Gastrocnemius medialis (tissue), 4 donors: ENCODE data around the gene PIP4K2C. TPM values are rescaled to one million over a fixed set of nuclear protein-coding genes. Genes with fewer than 3 reads are reported as not detected.
A peak's percentile ranks its signal among the peaks of the same experiment; 100 is the strongest.

Experiments used
- ATAC-seq, 2 donors: fragments of 150-250 bp; one replicate each; pipeline ENCODE4 v1.9.1; 2016
- DNase-seq, 2 donors: peaks; one replicate each; pipeline ENCODE4 v3.0.0-alpha.2; 2019
- H3K27ac ChIP-seq, 4 donors: fragments of 200-600 bp; sonication (generic); 1 replicate in 1 of 4; 2 replicates in 3 of 4; pipeline ENCODE4 v1.5.1; 2016 to 2018; ENCODE audit warnings: mild to moderate bottlenecking in 2 of 4, moderate library complexity in 1 of 4
- H3K27me3 ChIP-seq, 3 donors: fragments of 200-600 bp; sonication (generic) in 2 of 3; 1 replicate in 1 of 3; 2 replicates in 2 of 3; pipeline versions ENCODE4 v1.5.1 to v1.6.0; 2016 to 2019; ENCODE audit warnings: mild to moderate bottlenecking in 1 of 3, moderate library complexity in 1 of 3
- H3K36me3 ChIP-seq, 2 donors: fragments of 200-600 bp; sonication (generic) in 1 of 2; one replicate each; pipeline ENCODE4 v1.5.1; 2017 to 2018
- H3K4me1 ChIP-seq, 2 donors: fragments of 200-600 bp; sonication (generic) in 1 of 2; one replicate each; pipeline ENCODE4 v1.5.1; 2016 to 2017; ENCODE audit warnings: mild to moderate bottlenecking in 2 of 2
- H3K4me3 ChIP-seq, 4 donors: fragments of 200-600 bp; sonication (generic) in 3 of 4; 1 replicate in 1 of 4; 2 replicates in 3 of 4; pipeline ENCODE4 v1.5.1; 2016 to 2019; ENCODE audit warnings: mild to moderate bottlenecking in 2 of 4
- H3K9me3 ChIP-seq, 3 donors: fragments of 200-600 bp; sonication (generic) in 2 of 3; 1 replicate in 1 of 3; 2 replicates in 2 of 3; pipeline ENCODE4 v1.5.1; 2016 to 2019
- POLR2A ChIP-seq, 2 donors: fragments of 450-650 bp; IDR thresholded peaks; one replicate each; pipeline ENCODE4 v1.6.1; 2017; ENCODE audit warnings: antibody characterized with exemption in 2 of 2, mild to moderate bottlenecking in 2 of 2, moderate library complexity in 2 of 2
- in situ Hi-C, 4 donors: fragments of 200-750 bp; cut with MboI; loops; one replicate each; pipeline versions ENCODE4 v1.15.0 to v1.8.0; 2017; ENCODE audit warnings: low sequenced_read_pairs in 4 of 4
- intact Hi-C: fragments of 100-400 bp; cut with DNase I; formaldehyde crosslinking; loops from one replicate; pipeline ENCODE4 v1.15.1; 2023; ENCODE audit warnings: low total_unique reads
- total RNA-seq, 4 donors: library from RNA; depleted of rRNA; stranded (reverse); fragments of >200 nt; gene quantifications; one replicate each; pipeline versions ENCODE4 v1.1.0 to v1.2.3, GENCODE V29; 2016
- TF ChIP-seq, protein P1 (sequence below), 5 experiments: fragments of 450-650 bp in 3 of 5; fragments of 200-600 bp in 2 of 5; sonication (generic) in 2 of 5; IDR thresholded peaks in 4 of 5; conservative IDR thresholded peaks in 1 of 5; 1 replicate in 4 of 5; 2 replicates in 1 of 5; pipeline ENCODE4 v1.5.1; 2016 to 2019; ENCODE audit warnings: antibody characterized with exemption in 5 of 5, mild to moderate bottlenecking in 3 of 5, moderate library complexity in 3 of 5

Gene PIP4K2C
- total RNA-seq, 4 donors from 2014 or later: 11.2 to 22.0 (median 14.6) TPM

DNA sequence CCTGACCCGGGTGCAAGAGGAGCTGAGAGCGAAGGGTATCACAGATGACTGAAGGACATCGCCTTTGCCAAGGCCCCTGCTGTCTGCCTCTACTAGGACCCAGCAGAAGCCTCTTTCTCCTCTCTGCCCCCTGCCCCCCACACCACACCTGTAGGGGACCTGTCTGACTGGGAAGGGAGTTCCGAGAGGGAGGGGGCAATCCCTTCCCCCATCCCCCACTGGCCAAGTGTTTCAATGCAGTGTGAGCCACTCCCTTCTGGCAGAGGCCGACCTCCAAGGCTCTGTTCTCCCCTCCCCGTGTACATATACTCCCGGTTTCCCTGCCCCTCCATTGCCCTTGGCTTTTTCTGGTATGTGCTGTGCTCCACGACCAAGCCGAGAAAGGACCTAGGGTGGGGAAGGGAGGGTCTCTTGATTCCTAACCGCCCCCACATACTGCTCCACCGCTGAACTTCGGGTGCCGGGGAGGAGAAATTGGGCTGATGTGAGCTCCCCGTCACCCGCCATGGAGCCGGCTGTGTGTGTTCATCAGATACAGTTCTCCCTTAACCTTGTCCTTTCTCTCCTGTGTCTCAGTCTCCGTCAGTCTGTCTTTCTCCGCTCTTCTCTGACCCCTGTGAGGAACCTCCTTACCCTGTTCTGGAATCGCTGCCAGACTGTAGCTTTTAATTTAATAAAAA, 18.2 kb downstream of the PIP4K2C start:
- Histone ChIP-seq H3K4me1 (peaks cover 0 to 18% of the 10 kb centered on the region in 2 donors), H3K27ac (peak overlapping the region; percentile 58 to 76 (median 72)), H3K36me3 (no peaks in the 10 kb centered on the region), H3K27me3 (peaks cover 31 to 68% (median 65%) of the 10 kb centered on the region in 3 donors), H3K9me3 (no peaks in the 10 kb centered on the region), H3K4me3 (peak overlapping the region in 1 of 4 donors; percentile 59)
- in situ Hi-C loops (no loop called here), intact Hi-C loops (no loop called here)
- peak in 1 of 2 donors; percentile 7 for DNase-seq
- ATAC-seq: no peak
- no peak for TF ChIP-seq POLR2A (IDR thresholded peaks at IDR 0.05)
- TF ChIP-seq, protein P1, sequence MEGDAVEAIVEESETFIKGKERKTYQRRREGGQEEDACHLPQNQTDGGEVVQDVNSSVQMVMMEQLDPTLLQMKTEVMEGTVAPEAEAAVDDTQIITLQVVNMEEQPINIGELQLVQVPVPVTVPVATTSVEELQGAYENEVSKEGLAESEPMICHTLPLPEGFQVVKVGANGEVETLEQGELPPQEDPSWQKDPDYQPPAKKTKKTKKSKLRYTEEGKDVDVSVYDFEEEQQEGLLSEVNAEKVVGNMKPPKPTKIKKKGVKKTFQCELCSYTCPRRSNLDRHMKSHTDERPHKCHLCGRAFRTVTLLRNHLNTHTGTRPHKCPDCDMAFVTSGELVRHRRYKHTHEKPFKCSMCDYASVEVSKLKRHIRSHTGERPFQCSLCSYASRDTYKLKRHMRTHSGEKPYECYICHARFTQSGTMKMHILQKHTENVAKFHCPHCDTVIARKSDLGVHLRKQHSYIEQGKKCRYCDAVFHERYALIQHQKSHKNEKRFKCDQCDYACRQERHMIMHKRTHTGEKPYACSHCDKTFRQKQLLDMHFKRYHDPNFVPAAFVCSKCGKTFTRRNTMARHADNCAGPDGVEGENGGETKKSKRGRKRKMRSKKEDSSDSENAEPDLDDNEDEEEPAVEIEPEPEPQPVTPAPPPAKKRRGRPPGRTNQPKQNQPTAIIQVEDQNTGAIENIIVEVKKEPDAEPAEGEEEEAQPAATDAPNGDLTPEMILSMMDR (IDR thresholded peaks at IDR 0.05 in 4 of 5, conservative IDR thresholded peaks at IDR 0.05 in 1 of 5): no peak

DNA sequence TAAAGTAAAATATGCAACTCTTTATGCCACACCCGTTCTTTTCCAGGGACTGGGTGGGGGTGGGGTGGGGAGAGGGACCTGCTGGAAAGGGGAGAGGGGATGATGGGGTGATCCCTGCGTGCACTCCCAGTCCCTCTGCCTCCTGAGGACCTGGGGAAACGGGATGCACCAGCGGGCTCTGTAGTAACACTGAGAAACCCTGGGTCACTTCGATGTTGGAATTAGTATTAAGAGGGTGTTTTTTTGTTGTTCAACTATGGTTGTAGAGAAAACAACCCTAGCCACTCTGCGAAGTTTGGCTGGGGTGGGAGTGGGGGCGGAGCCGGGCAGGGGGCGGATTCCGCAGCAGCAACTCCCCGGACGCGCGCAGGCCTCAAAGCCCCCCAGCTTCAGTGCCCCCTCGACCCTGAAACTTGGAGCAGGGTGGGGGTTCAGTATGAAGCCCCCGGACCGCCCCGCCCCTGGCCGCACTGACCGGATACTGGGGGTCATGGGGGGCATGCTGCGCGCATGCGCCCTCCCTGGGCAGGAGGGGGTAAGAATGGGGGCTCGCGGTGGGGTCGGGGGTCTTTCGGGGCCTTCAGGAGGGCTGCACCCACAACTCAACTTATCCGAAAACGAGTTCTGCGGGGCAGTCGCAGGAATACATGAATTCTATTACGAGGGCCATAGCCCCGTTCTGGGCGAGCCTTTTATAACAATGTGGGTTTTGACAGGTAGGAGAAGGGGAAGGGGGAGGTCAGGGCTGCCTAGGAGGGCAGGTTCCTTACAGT, 19.0 kb downstream of the PIP4K2C start:
- Histone ChIP-seq H3K4me3 (peak overlapping the region; percentile 54 to 65 (median 60)), H3K4me1 (peaks cover 0 to 18% of the 10 kb centered on the region in 2 donors), H3K27me3 (peaks cover 29 to 66% (median 58%) of the 10 kb centered on the region in 3 donors), H3K27ac (peak overlapping the region; percentile 58 to 76 (median 72)), H3K36me3 (no peaks in the 10 kb centered on the region), H3K9me3 (no peaks in the 10 kb centered on the region)
- intact Hi-C loops (no loop called here), in situ Hi-C loops (no loop called here)
- ATAC-seq (no peak), DNase-seq (no peak)
- no peak for TF ChIP-seq POLR2A (IDR thresholded peaks at IDR 0.05)
- TF ChIP-seq, protein P1 (IDR thresholded peaks at IDR 0.05 in 4 of 5, conservative IDR thresholded peaks at IDR 0.05 in 1 of 5): no peak

DNA sequence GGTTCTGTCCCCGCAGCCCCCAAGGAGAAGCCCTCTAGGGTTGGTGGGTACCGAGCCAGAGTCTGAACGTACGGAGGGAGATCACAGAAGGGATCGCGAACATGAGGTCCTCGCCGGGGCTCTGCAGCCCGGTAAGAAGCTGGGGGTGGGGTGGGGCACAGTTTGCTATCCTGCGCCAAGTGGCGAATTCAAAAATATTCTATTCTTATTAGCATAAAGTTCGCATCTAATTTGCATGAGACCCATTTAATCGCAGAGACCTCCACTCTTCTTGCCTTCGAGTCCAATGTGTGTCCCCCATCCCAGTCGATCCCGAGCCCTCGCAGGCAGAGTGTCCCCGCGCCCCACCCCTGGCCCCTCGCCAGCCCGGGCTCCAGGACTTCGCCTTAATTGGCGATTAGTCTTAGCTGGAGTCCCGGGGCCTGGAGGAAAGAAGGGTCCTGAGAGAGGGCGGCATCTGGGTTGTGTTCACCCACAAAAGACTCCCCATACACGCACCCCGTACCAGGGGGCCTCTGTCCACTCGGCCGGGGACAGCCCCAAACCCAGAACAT, 19.6 kb downstream of the PIP4K2C start:
- ATAC-seq (peak in 1 of 2 donors; percentile 39), DNase-seq (no peak)
- peak overlapping the region; percentile 58 to 76 (median 72) for H3K27ac ChIP-seq
- in situ Hi-C loops: no loop called here
- peaks cover 0 to 18% of the 10 kb centered on the region in 2 donors for H3K4me1 ChIP-seq
- intact Hi-C loops: no loop called here
- peaks cover 23 to 60% (median 52%) of the 10 kb centered on the region in 3 donors for H3K27me3 ChIP-seq
- no peaks in the 10 kb centered on the region for H3K36me3 ChIP-seq
- no peaks in the 10 kb centered on the region for H3K9me3 ChIP-seq
- TF ChIP-seq POLR2A (IDR thresholded peaks at IDR 0.05): no peak
- TF ChIP-seq, protein P1 (IDR thresholded peaks at IDR 0.05 in 4 of 5, conservative IDR thresholded peaks at IDR 0.05 in 1 of 5): no peak
- peak overlapping the region; percentile 54 to 65 (median 60) for H3K4me3 ChIP-seq

DNA sequence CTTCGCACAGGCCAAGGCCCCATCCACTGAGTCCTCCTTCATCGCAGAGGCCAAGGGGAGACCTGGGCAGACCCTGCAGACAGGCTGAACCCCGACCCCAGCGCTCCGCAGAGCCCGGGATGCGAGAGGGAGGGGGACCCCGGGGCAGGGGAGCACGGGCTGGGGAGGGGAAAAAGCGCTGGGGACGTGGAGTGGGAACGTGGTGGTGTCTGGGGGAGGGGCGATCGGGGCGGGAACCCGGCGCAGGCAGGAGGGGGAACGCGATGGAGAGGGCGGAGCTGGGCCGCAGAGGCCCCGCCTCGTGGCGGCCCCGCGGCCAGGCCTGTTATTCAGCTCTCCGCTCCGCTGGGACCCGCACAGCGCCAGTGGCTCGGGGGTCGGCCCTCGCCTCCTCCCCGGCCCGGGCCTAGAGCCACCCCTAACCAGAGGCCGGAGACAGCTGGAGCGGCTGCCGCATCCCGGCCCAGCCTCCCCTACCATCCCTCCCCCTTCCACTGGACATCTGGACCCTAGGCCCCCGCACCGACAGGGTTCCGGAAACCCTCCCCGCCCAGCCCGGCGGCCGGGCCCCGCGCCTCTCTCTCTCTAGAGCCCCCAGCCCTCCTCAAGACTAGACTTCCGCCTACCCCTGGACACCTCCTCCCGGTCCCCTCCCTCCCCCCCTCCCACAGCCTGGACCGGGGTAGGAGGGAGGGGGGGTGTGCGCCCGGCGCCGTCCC, 20.3 kb downstream of the PIP4K2C start, which contains the start of gene ARHGEF25:
Gene ARHGEF25, plus strand, starts transcription at position 328 of the 719 bp plus-strand sequence. CDS start 460 bp downstream, outside the sequence.
- DNase-seq (no peak), ATAC-seq (peak; percentile 55 to 65)
- TF ChIP-seq, protein P1 (IDR thresholded peaks at IDR 0.05 in 4 of 5, conservative IDR thresholded peaks at IDR 0.05 in 1 of 5): no peak
- TF ChIP-seq POLR2A (IDR thresholded peaks at IDR 0.05): peak; percentile 32 to 36
- H3K9me3 ChIP-seq: no peaks in the 10 kb centered on the region
- peak within 1 kb of the TSS; percentile 58 to 76 (median 72) for H3K27ac ChIP-seq
- no peaks in the 10 kb centered on the region for H3K36me3 ChIP-seq
- H3K27me3 ChIP-seq: peaks cover 21 to 64% (median 45%) of the 10 kb centered on the region in 3 donors
- in situ Hi-C loops: no loop called here
- peak within 1 kb of the TSS; percentile 54 to 65 (median 60) for H3K4me3 ChIP-seq
- H3K4me1 ChIP-seq: peaks cover 0 to 18% of the 10 kb centered on the region in 2 donors
- intact Hi-C loops: no loop called here
